Measurements from ENCODE around the gene GCC2.
A peak's percentile ranks its signal among the peaks of the same experiment; 100 is the strongest.
"Not testable (repeated sequence)": the region's sequence is repeated elsewhere in the genome, so short reads cannot be mapped to it uniquely, and the experiment has no call there.

GCC2 gene

DNA sequence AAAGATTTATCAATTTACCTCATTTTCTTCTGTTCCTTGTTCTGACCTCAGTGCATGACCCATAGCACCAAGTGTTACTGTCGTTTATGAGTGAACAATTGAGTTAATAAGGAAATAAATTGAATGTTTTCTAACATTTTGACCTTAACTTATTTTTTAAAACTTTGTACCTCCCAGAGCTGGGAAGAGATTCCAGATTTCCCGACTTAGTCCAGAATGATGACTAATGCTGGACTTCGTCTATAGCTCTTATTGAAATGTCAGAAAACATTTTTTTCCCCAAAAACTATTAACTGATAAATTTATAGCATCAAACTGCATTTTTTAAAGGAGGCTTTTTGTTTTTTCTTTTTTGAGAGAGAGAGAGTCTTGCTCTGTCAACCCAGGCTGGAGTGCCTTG is 63.4 kb downstream of the GCC2 start:
- H3K9me3 ChIP-seq (ENCODE audit: control insufficient read depth, low read length); H3K4me3 ChIP-seq (ENCODE audit: low read depth, low read length): not testable (repeated sequence)

DNA sequence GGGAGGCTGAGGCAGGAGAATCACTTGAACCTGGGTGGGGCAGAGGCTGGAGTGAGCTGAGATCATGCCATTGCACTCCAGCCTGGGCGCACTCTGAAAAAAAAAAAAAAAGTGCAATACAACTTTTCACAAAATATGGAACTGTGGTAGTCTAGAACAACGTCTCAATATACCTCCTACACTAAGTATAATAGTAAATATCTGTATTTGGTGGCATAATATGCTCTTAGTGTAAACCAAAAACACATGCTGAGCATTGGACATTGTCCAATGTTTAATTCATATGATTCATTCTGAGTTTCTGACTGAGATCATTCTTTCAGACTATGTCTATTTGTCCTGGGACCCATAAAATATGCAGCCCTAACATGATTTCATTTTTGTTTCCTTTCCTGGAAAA is 65.5 kb downstream of the GCC2 start:
- not testable (repeated sequence) for H3K79me2 ChIP-seq; H3K9me3 ChIP-seq (ENCODE audit: control insufficient read depth, low read length); H3K4me3 ChIP-seq (ENCODE audit: low read depth, low read length); H2AFZ ChIP-seq; H3K36me3 ChIP-seq (ENCODE audit: control insufficient read depth, insufficient read depth, low read length); H3K27me3 ChIP-seq (ENCODE audit: control insufficient read depth, insufficient read depth, low read length); H3K4me1 ChIP-seq; H3K9ac ChIP-seq; H3K4me2 ChIP-seq (ENCODE audit: low read length); H3K27ac ChIP-seq

More for the DNA sequence above, 63.4 kb downstream of the GCC2 start:
- H3K4me1 ChIP-seq; H3K36me3 ChIP-seq (ENCODE audit: control insufficient read depth, insufficient read depth, low read length); H3K27me3 ChIP-seq (ENCODE audit: control insufficient read depth, insufficient read depth, low read length); H3K79me2 ChIP-seq; H3K9ac ChIP-seq; H3K4me2 ChIP-seq (ENCODE audit: low read length); H2AFZ ChIP-seq; H3K27ac ChIP-seq: not testable (repeated sequence)

DNA sequence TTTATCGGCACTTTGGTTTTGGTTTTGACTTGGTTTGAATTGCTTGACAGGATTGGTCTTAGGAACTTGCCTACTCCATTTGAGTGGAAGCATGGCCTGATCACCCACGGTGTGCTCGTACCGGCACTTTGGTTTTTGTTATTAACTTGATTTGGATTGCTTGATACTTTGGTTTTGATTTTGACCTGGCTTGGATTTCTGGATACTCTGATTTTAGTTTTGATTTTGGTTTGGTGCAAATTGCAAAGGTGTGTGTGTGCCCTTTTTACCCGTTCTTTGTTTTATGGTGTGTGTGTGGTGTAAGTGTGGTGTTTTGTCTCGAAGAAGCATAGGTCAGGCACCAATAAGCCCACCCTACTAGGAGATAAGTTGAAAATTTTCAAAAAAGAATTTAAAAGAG is 75.7 kb downstream of the GCC2 start:
- H3K9ac ChIP-seq; H3K79me2 ChIP-seq; H3K4me3 ChIP-seq (ENCODE audit: low read depth, low read length); H3K9me3 ChIP-seq (ENCODE audit: control insufficient read depth, low read length); H3K27ac ChIP-seq; H3K27me3 ChIP-seq (ENCODE audit: control insufficient read depth, insufficient read depth, low read length); H3K4me2 ChIP-seq (ENCODE audit: low read length); H3K4me1 ChIP-seq; H3K36me3 ChIP-seq (ENCODE audit: control insufficient read depth, insufficient read depth, low read length); H2AFZ ChIP-seq: not testable (repeated sequence)

DNA sequence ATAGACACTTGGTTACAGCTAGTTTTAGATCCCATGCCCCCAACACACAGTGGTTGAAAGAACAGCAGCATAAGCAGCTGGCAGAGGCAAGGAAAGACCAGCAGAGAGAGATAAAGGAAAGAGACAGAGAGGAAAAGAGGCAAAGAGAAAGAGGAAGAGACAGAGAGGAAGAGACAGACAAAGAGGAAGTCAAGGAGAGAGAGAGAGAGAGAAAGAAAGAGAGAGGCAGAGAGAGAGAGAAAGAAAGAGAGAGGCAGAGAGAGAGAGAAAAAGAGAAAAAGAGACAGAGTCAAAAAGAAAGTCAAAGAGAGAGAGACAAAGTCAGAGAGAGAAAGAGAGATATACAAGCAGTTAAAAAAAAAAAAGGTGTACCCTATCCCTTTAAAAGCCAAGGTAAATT is 76.3 kb downstream of the GCC2 start:
- H3K4me3 ChIP-seq (ENCODE audit: low read depth, low read length); H3K4me2 ChIP-seq (ENCODE audit: low read length); H3K36me3 ChIP-seq (ENCODE audit: control insufficient read depth, insufficient read depth, low read length); H2AFZ ChIP-seq; H3K79me2 ChIP-seq; H3K27me3 ChIP-seq (ENCODE audit: control insufficient read depth, insufficient read depth, low read length); H3K9me3 ChIP-seq (ENCODE audit: control insufficient read depth, low read length); H3K27ac ChIP-seq; H3K4me1 ChIP-seq; H3K9ac ChIP-seq: not testable (repeated sequence)

DNA sequence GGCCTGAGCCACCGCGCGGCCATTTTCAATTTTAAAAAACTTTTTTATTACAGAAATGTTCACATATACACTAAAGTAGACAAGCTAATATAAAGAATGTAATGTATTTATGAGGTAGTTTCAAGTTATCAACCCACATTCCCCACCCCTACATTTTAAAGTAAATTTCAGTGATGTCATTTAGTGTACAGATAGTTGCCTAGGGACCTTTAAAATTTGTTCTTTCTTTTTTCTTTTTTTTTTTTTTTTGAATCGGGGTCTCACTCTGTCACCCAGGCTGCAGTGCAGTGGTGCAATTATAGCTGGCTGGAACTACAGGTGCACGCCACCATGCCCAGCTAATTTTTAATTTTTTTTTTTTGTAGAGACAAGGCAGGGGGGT is 82.7 kb downstream of the GCC2 start:
- H3K79me2 ChIP-seq, result peaks cover 7% of the 10 kb centered on the region
- H3K36me3 ChIP-seq (ENCODE audit: control insufficient read depth, insufficient read depth, low read length), result no peaks in the 10 kb centered on the region
- no peaks in the 10 kb centered on the region for H3K27me3 ChIP-seq (ENCODE audit: control insufficient read depth, insufficient read depth, low read length)
- H3K4me1 ChIP-seq, result no peaks in the 10 kb centered on the region
- H3K9ac ChIP-seq, result no peak overlapping the region
- H3K9me3 ChIP-seq (ENCODE audit: control insufficient read depth, low read length), result no peaks in the 10 kb centered on the region
- no peak overlapping the region for H3K4me3 ChIP-seq (ENCODE audit: low read depth, low read length)
- TF ChIP-seq, protein P1, sequence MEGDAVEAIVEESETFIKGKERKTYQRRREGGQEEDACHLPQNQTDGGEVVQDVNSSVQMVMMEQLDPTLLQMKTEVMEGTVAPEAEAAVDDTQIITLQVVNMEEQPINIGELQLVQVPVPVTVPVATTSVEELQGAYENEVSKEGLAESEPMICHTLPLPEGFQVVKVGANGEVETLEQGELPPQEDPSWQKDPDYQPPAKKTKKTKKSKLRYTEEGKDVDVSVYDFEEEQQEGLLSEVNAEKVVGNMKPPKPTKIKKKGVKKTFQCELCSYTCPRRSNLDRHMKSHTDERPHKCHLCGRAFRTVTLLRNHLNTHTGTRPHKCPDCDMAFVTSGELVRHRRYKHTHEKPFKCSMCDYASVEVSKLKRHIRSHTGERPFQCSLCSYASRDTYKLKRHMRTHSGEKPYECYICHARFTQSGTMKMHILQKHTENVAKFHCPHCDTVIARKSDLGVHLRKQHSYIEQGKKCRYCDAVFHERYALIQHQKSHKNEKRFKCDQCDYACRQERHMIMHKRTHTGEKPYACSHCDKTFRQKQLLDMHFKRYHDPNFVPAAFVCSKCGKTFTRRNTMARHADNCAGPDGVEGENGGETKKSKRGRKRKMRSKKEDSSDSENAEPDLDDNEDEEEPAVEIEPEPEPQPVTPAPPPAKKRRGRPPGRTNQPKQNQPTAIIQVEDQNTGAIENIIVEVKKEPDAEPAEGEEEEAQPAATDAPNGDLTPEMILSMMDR (IDR thresholded peaks at IDR 0.05), result no peak
- H2AFZ ChIP-seq, result no peak overlapping the region
- no peak overlapping the region for H3K27ac ChIP-seq
- H3K4me2 ChIP-seq (ENCODE audit: low read length), result no peak overlapping the region

DNA sequence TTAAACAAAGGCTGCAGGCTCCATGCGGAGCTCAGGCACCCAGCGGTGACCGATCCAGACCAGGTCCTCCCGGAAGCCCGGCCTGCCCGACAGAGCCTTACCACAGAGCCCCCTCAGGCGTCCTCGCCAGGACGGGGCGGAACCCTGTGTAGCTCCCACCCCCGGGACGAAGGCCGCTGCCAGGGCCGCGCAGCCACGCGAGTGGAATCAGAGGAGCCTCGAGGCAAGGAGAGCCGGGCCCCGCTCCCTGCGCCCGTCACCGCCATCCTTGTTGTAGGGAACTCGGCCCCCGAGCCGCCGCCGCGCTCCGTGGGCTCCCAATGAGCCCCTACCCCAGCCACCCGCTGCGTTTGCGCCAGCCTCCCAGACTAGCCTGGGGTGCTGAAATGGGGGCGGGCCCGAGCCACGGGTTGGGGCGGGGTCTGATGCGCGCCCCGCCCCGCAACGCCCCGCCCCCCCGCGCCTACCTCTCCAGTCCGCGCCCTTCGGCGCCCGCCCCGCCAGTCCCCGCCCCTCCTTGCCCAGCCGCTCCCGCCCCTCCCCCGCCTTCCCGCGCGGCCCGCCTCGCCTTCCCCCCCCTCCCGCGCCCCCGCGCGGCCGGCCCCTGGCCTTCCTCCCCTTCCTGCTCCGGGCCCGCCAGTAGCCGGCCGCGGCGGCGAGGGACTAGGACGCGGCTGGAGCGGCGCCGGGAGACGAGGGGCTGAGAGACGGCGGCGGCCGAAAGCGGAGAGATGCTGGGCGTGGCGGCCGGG is 85.0 kb downstream of the GCC2 start, which contains the start of gene LIMS1:
Gene LIMS1 (plus strand): TSS at position 639 of the 752 bp plus-strand sequence. CDS start 93 bp downstream, at position 732.
- H3K79me2 ChIP-seq, result peaks cover 10% of the 10 kb centered on the region
- H3K9me3 ChIP-seq (ENCODE audit: control insufficient read depth, low read length), result no peaks in the 10 kb centered on the region
- peak within 1 kb of the TSS; percentile 95 for H3K4me2 ChIP-seq (ENCODE audit: low read length)
- no peaks in the 10 kb centered on the region for H3K36me3 ChIP-seq (ENCODE audit: control insufficient read depth, insufficient read depth, low read length)
- H3K27ac ChIP-seq, result peak within 1 kb of the TSS; percentile 93
- TF ChIP-seq, protein P1 (IDR thresholded peaks at IDR 0.05), result no peak
- peak within 1 kb of the TSS; percentile 99 for H2AFZ ChIP-seq
- no peaks in the 10 kb centered on the region for H3K4me1 ChIP-seq
- H3K9ac ChIP-seq, result no peak within 1 kb of the TSS
- H3K4me3 ChIP-seq (ENCODE audit: low read depth, low read length), result peak within 1 kb of the TSS; percentile 75
- no peaks in the 10 kb centered on the region for H3K27me3 ChIP-seq (ENCODE audit: control insufficient read depth, insufficient read depth, low read length)
